M059J (cell line): ENCODE data around the gene DUSP23. TPM values are rescaled to one million over a fixed set of nuclear protein-coding genes. Genes with fewer than 3 reads are reported as not detected.

Experiments
- DNase-seq: peaks from one replicate; pipeline ENCODE4 v3.0.0-alpha.2; 2012; ENCODE audit warnings: low read depth
- total RNA-seq: library from RNA; depleted of rRNA; stranded (reverse); fragments of >200 nt; shearing (Covaris generic); gene quantifications from 2 replicates; pipeline ENCODE4 v1.2.3, GENCODE V29; 2014; rRNA removed

Gene DUSP23
- total RNA-seq, 1 experiment from 2014 or later, result 37.0 TPM

GRCh38 chr1:159828176-159828575, 47.4 kb downstream of the DUSP23 start:
- DNase-seq, result no peak

- DNase-seq, result no peak
Measured at GRCh38 chr1:159828581-159829272, 48.0 kb downstream of the DUSP23 start.

- no peak for DNase-seq
Measured at GRCh38 chr1:159829273-159829634, 48.5 kb downstream of the DUSP23 start.

- DNase-seq, result peak; percentile 42
Measured at GRCh38 chr1:159829822-159830465, 49.2 kb downstream of the DUSP23 start.

GRCh38 chr1:159830722-159831121, 50.0 kb downstream of the DUSP23 start:
- DNase-seq, result no peak

- DNase-seq, result no peak
Measured at GRCh38 chr1:159831412-159832141, 50.8 kb downstream of the DUSP23 start.

Other genes with a start within 250 kb of the DUSP23 start
- not detected in 2 replicates for gene OR10J5, start 245.0 kb upstream of the DUSP23 start, total RNA-seq
- gene APCS, start 193.1 kb upstream of the DUSP23 start, total RNA-seq, result not detected in 2 replicates
- not detected in 2 replicates for gene CRP, start 66.4 kb upstream of the DUSP23 start, total RNA-seq
- gene FCRL6, start 21.4 kb downstream of the DUSP23 start, total RNA-seq, result not detected in 2 replicates
- 0.05 and 0.25 TPM in 2 replicates for gene SLAMF8, start 45.9 kb downstream of the DUSP23 start, total RNA-seq
- not detected in 2 replicates for gene VSIG8, start 81.7 kb downstream of the DUSP23 start, total RNA-seq
- gene CFAP45, start 119.2 kb downstream of the DUSP23 start, total RNA-seq, result 0.20 and 1.0 TPM in 2 replicates
- 491 and 526 TPM in 2 replicates for gene TAGLN2, start 144.5 kb downstream of the DUSP23 start, total RNA-seq
- gene IGSF9, start 164.7 kb downstream of the DUSP23 start, total RNA-seq, result 0.25 and 0.32 TPM in 2 replicates
- gene SLAMF9, start 173.3 kb downstream of the DUSP23 start, total RNA-seq, result not detected in 2 replicates